H9 (cell line): Measurements from ENCODE around the gene TMEM187. TPM values are rescaled to one million over a fixed set of nuclear protein-coding genes. Genes with fewer than 3 reads are reported as not detected.

Source experiments
- DNase-seq: peaks from one replicate; pipeline ENCODE4 v3.0.0-alpha.2; 2017
- H2AFZ ChIP-seq: one replicate; pipeline ENCODE4 v1.6.1; 2013; ENCODE audit warnings: mild to moderate bottlenecking, low read length, control low read depth, moderate library complexity
- H2AK5ac ChIP-seq: 2 replicates; pipeline ENCODE4 v1.6.1; 2013; ENCODE audit warnings: low read length, control low read depth, mixed read lengths; ENCODE audit not compliant: insufficient read length
- H2BK120ac ChIP-seq: one replicate; pipeline ENCODE4 v1.6.1; 2013; ENCODE audit warnings: low read depth, mild to moderate bottlenecking, low read length, control low read depth, inconsistent platforms; ENCODE audit not compliant: poor library complexity, severe bottlenecking
- H2BK12ac ChIP-seq: 2 replicates; pipeline ENCODE4 v1.6.1; 2013; ENCODE audit warnings: low read length, control low read depth, mixed read lengths, low read depth; ENCODE audit not compliant: insufficient read length
- H2BK15ac ChIP-seq: 2 replicates; pipeline ENCODE4 v1.6.1; 2013; ENCODE audit warnings: low read depth, low read length, control low read depth
- H2BK20ac ChIP-seq: one replicate; pipeline ENCODE4 v1.6.1; 2013; ENCODE audit warnings: low read depth, mild to moderate bottlenecking, low read length, control low read depth, inconsistent platforms; ENCODE audit not compliant: poor library complexity, severe bottlenecking
- H2BK5ac ChIP-seq: 2 replicates; pipeline ENCODE4 v1.6.1; 2013; ENCODE audit warnings: low read length, control low read depth, mixed read lengths; ENCODE audit not compliant: insufficient read length
- H3K14ac ChIP-seq: 2 replicates; pipeline ENCODE4 v1.6.1; 2013; ENCODE audit warnings: low read length, control low read depth; ENCODE audit not compliant: insufficient read depth
- H3K18ac ChIP-seq: 2 replicates; pipeline ENCODE4 v1.6.1; 2013; ENCODE audit warnings: low read depth, mild to moderate bottlenecking, mixed read lengths, low read length, control low read depth; ENCODE audit not compliant: insufficient read length
- H3K23ac ChIP-seq: 2 replicates; pipeline ENCODE4 v1.6.1; 2013; ENCODE audit warnings: low read length, control low read depth, mixed read lengths, low read depth; ENCODE audit not compliant: insufficient read length
- H3K23me2 ChIP-seq: 2 replicates; pipeline ENCODE4 v1.6.1; 2013; ENCODE audit warnings: low read depth, mild to moderate bottlenecking, mixed read lengths, low read length, control low read depth; ENCODE audit not compliant: insufficient read length, poor library complexity, severe bottlenecking
- H3K27ac ChIP-seq: 2 replicates; pipeline ENCODE4 v1.5.1; 2013; ENCODE audit warnings: low read length, control low read depth, mixed read lengths, low read depth; ENCODE audit not compliant: insufficient read length
- H3K27me3 ChIP-seq: 2 replicates; pipeline ENCODE4 v1.6.1; 2013; ENCODE audit warnings: low read length, control low read depth, inconsistent platforms; ENCODE audit not compliant: insufficient read depth
- H3K4ac ChIP-seq: 2 replicates; pipeline ENCODE4 v1.6.1; 2013; ENCODE audit warnings: low read depth, mild to moderate bottlenecking, control low read depth, inconsistent platforms, low read length, moderate library complexity
- H3K4me1 ChIP-seq: 2 replicates; pipeline ENCODE4 v1.6.1; 2013; ENCODE audit warnings: low read length, control low read depth, inconsistent platforms; ENCODE audit not compliant: insufficient read depth
- H3K4me2 ChIP-seq: 2 replicates; pipeline ENCODE4 v1.6.1; 2013; ENCODE audit warnings: low read length, control low read depth, mixed read lengths; ENCODE audit not compliant: insufficient read length, insufficient read depth
- H3K56ac ChIP-seq: 2 replicates; pipeline ENCODE4 v1.6.1; 2013; ENCODE audit warnings: low read depth, mild to moderate bottlenecking, mixed read lengths, low read length, control low read depth; ENCODE audit not compliant: insufficient read length
- H3K79me1 ChIP-seq: 2 replicates; pipeline ENCODE4 v1.6.1; 2013; ENCODE audit warnings: low read depth, mild to moderate bottlenecking, moderate library complexity, low read length, control low read depth, inconsistent platforms; ENCODE audit not compliant: insufficient read depth, poor library complexity, severe bottlenecking
- H3K79me2 ChIP-seq: 2 replicates; pipeline ENCODE4 v1.6.1; 2013; ENCODE audit warnings: low read length, control low read depth, inconsistent platforms; ENCODE audit not compliant: insufficient read depth
- H3K9ac ChIP-seq: 2 replicates; pipeline ENCODE4 v1.6.1; 2013; ENCODE audit warnings: low read length, control low read depth, mixed read lengths; ENCODE audit not compliant: insufficient read length; ENCODE audit errors: extremely low read depth
- H3K9me3 ChIP-seq: one replicate; pipeline ENCODE4 v1.6.1; 2013; ENCODE audit warnings: low read depth, low read length, inconsistent platforms; ENCODE audit not compliant: control insufficient read depth
- H3T11ph ChIP-seq: one replicate; pipeline ENCODE4 v1.6.1; 2013; ENCODE audit warnings: mild to moderate bottlenecking, low read length, control low read depth, inconsistent platforms
- H4K20me1 ChIP-seq: one replicate; pipeline ENCODE4 v1.6.1; 2013; ENCODE audit not compliant: control insufficient read depth, insufficient read length, insufficient read depth
- H4K5ac ChIP-seq: 2 replicates; pipeline ENCODE4 v1.6.1; 2013; ENCODE audit warnings: low read depth, mild to moderate bottlenecking, mixed read lengths, low read length, control low read depth; ENCODE audit not compliant: insufficient read length
- H4K8ac ChIP-seq: replicated peaks from 2 replicates; pipeline ENCODE4 v1.6.1; 2013; ENCODE audit warnings: low read length, control low read depth, mixed read lengths, low read depth; ENCODE audit not compliant: insufficient read length
- H4K91ac ChIP-seq: 2 replicates; pipeline ENCODE4 v1.6.1; 2013; ENCODE audit warnings: low read depth, mild to moderate bottlenecking, moderate library complexity, mixed read lengths, low read length, control low read depth; ENCODE audit not compliant: insufficient read length
- H3K27ac Mint-ChIP-seq, 3 experiments: 2 replicates in 2 of 3; 3 replicates in 1 of 3; pipeline ENCODE4 v1.8.0; 2020 to 2021; ENCODE audit warnings: mixed read lengths in 3 of 3, mild to moderate bottlenecking in 1 of 3, moderate library complexity in 1 of 3
- H3K27me3 Mint-ChIP-seq: 2 replicates; pipeline ENCODE4 v1.8.0; 2021; ENCODE audit warnings: low read depth, mild to moderate bottlenecking, moderate library complexity, mixed read lengths
- H3K36me3 Mint-ChIP-seq, 3 experiments: 2 replicates in 2 of 3; 3 replicates in 1 of 3; pipeline ENCODE4 v1.8.0; 2020 to 2021; ENCODE audit warnings: low read depth in 3 of 3, mixed read lengths in 3 of 3; ENCODE audit not compliant: insufficient read depth in 1 of 3
- H3K4me1 Mint-ChIP-seq, 2 experiments: 2 replicates each; pipeline ENCODE4 v1.8.0; 2020; ENCODE audit warnings: mixed read lengths in 2 of 2
- H3K4me3 Mint-ChIP-seq, 2 experiments: 2 replicates in 1 of 2; 3 replicates in 1 of 2; pipeline ENCODE4 v1.8.0; 2020 to 2021; ENCODE audit warnings: mild to moderate bottlenecking in 2 of 2, mixed read lengths in 2 of 2, moderate library complexity in 1 of 2
- H3K9me3 Mint-ChIP-seq, 2 experiments: 2 replicates in 1 of 2; 3 replicates in 1 of 2; pipeline ENCODE4 v1.8.0; 2020; ENCODE audit warnings: mild to moderate bottlenecking in 2 of 2, mixed read lengths in 2 of 2, moderate library complexity in 1 of 2
- WGBS: extraction: QIAGEN DNeasy Blood & Tissue Kit; methylation state at CpG from one replicate; pipeline ENCODE4 v1.1.7; 2013; ENCODE audit warnings: missing lambda C conversion rate, low lambda C conversion rate, mixed read lengths; ENCODE audit not compliant: insufficient read length; ENCODE audit errors: extremely low coverage; 5-methylcytosine and 5-hydroxymethylcytosine counted together
- total RNA-seq: library from RNA; stranded (reverse); gene quantifications from 2 replicates; pipeline ENCODE4 v1.2.1, GENCODE V29; 2021
- TF ChIP-seq, protein P1 (sequence below): fragments of 200-600 bp; sonication (generic); conservative IDR thresholded peaks from 3 replicates; pipeline ENCODE4 v1.8.0; 2021; ENCODE audit warnings: antibody characterized with exemption, mild to moderate bottlenecking

The TMEM187 gene
- total RNA-seq, 1 experiment from 2014 or later = 2.7 TPM

DNA sequence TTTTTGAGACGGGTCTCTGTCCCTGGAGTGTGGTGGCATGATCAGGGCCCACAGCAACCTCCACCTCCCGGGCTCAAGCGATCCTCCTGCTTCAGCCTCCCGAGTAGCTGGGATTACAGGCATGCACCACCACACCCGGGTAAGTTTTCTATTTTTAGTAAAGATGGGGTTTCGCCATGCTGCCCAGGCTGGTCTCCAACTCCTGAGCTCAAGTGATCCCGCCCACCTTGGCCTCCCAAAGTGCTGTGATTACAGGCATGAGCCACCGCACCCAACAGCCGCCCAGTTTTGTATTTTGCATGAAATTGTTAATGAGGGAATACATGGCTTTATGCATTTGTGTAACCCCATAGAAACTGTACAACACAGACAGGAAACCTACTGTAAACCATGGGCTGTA is 43.7 kb upstream of the TMEM187 start:
- H3K4me3 Mint-ChIP-seq = peak overlapping the region in 1 of 2 experiments; percentile 78; a peak in 2 of 5 replicates
- H3K23me2 ChIP-seq = peaks cover 23% of the 10 kb centered on the region
- no peak overlapping the region for H2BK5ac ChIP-seq
- H4K8ac ChIP-seq = no peak overlapping the region
- no peaks in the 10 kb centered on the region for H4K20me1 ChIP-seq
- H3K4me1 ChIP-seq = no peaks in the 10 kb centered on the region
- no peak overlapping the region for H2AFZ ChIP-seq
- no peaks in the 10 kb centered on the region for H3K27me3 ChIP-seq
- no peak overlapping the region for H2BK20ac ChIP-seq
- H3K56ac ChIP-seq = no peak overlapping the region
- H2BK15ac ChIP-seq = no peak overlapping the region
- no peak overlapping the region for H4K5ac ChIP-seq
- H3K9ac ChIP-seq = no peak overlapping the region
- H3K9me3 ChIP-seq = peaks cover 22% of the 10 kb centered on the region
- H3K27me3 Mint-ChIP-seq = no peaks in the 10 kb centered on the region; the same call in 1 of the 2 replicates
- H3K9me3 Mint-ChIP-seq = peaks cover 58 to 66% of the 10 kb centered on the region in 2 experiments
- H4K91ac ChIP-seq = no peak overlapping the region
- H3K4me1 Mint-ChIP-seq = peaks cover 6 to 30% of the 10 kb centered on the region in 2 experiments
- no peak overlapping the region for H3K23ac ChIP-seq
- no peak overlapping the region for H2BK12ac ChIP-seq
- no peaks in the 10 kb centered on the region for H3K79me1 ChIP-seq
- peaks cover 19 to 44% (median 26%) of the 10 kb centered on the region in 3 experiments for H3K36me3 Mint-ChIP-seq
- H3K18ac ChIP-seq = no peak overlapping the region
- no peak overlapping the region for H2BK120ac ChIP-seq
- H3K14ac ChIP-seq = no peak overlapping the region
- no peak overlapping the region for H2AK5ac ChIP-seq
- TF ChIP-seq, protein P1, sequence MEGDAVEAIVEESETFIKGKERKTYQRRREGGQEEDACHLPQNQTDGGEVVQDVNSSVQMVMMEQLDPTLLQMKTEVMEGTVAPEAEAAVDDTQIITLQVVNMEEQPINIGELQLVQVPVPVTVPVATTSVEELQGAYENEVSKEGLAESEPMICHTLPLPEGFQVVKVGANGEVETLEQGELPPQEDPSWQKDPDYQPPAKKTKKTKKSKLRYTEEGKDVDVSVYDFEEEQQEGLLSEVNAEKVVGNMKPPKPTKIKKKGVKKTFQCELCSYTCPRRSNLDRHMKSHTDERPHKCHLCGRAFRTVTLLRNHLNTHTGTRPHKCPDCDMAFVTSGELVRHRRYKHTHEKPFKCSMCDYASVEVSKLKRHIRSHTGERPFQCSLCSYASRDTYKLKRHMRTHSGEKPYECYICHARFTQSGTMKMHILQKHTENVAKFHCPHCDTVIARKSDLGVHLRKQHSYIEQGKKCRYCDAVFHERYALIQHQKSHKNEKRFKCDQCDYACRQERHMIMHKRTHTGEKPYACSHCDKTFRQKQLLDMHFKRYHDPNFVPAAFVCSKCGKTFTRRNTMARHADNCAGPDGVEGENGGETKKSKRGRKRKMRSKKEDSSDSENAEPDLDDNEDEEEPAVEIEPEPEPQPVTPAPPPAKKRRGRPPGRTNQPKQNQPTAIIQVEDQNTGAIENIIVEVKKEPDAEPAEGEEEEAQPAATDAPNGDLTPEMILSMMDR = no peak
- H3T11ph ChIP-seq = no peak overlapping the region
- no peaks in the 10 kb centered on the region for H3K79me2 ChIP-seq
- DNase-seq = no peak
- no peak overlapping the region for H3K27ac ChIP-seq
- no CpG with 5 or more reads among the region's 9 CpGs for WGBS
- H3K27ac Mint-ChIP-seq = peak overlapping the region in 2 of 3 experiments; percentile 35 to 97; a peak in 3 of 7 replicates
- no peak overlapping the region for H3K4ac ChIP-seq
- H3K4me2 ChIP-seq = no peak overlapping the region
